Activated CD4-positive, alpha-beta T cell treated with anti-CD3 and anti-CD28 coated beads, Interleukin-2, amount 50 U/mL, for 48 hours (primary cell): Measurements from ENCODE around the gene RHAG.
A peak's percentile ranks its signal among the peaks of the same experiment; 100 is the strongest.
"Not testable (repeated sequence)": the region's sequence is repeated elsewhere in the genome, so short reads cannot be mapped to it uniquely, and the experiment has no call there.

Source experiments
- DNase-seq, 2 experiments: peaks; one replicate each; pipeline ENCODE4 v3.0.0-alpha.2; 2020

RHAG gene

DNA sequence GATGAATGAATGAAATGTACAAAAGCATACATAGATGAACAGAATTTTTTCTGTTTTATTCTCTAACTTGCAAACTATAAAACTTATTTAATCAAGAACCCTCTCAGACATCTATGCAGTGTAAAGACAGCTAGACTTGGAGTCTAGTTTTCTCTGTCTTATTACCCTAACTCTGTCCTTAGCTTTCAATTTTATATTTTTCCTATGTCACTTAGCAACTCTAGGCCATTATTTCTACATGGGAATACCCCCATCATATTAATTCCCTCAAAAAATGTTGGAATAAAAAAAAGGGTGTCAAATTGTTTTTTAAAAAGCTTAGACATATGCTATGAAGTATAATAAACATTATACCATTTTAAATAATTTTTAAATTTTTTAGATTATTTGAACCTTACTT, 1.2 kb downstream of the RHAG start:
- no peak for DNase-seq

DNA sequence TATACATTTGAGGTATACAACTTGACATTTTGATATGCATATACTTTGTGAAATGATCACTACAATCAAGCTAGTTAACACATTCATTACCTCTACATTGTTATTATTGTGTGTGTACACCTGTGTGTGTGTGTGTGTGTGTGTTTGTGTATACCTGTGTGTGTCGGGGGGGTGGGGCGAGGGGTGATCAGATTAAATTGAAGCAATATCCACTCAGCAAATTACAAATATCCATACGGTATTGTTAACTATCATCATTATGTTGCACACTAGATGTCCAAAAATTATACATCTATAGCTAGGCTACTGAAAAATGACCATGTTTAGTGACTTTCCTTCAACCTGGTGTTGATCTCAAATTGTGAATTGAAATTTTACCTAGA, 1.8 kb downstream of the RHAG start:
- DNase-seq = no peak

DNA sequence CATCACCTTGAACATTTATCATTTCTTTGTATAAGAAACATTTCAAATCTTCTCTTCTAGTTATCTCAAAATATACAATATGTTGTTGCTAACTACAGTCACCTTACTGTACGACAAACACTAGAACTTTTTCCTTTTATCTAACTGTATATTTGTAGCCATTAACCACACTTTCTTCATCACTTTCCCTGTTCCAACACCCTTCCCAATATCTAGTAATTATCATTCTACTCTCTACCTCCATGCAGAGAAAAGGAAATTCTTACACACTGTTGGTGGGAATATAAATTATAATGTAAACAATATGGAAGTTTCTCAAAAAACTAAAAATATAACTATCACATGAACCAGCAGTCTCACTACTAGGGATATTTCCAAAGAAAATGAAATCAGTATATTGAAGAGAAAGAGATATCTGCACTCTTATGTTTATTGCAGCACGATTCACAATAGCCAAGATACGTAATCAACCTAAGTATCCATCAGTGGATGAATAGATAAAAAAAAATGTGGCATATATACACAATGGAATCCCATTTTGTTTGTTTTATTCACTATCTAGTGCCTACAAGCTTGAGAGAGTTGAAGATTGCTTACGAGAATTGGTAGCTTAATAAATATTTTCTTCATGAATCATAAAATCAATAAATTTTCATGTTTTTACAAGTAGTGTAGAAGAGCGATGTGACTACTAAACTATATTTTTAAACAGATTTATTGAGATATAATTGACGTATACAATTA, 2.4 kb downstream of the RHAG start:
- no peak for DNase-seq

DNA sequence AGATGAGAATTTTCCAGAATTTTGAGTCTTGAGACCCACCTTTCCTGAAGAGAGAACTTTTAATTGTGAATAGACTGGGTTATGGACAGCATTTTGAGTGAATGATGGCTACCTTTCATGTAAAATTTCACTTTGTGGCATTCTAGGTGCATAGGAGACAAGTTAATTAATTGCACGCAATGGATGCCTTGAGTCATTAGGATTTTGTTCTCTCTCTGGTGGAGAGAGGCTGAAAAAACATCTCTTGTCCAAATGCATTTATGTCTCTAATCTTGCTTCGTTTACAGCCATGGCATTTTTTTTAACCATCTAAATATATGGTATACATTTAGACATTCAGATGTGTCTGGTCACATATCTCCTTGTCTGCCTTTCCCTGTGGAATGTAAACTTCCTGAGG, 3.1 kb downstream of the RHAG start:
- DNase-seq = no peak

DNA sequence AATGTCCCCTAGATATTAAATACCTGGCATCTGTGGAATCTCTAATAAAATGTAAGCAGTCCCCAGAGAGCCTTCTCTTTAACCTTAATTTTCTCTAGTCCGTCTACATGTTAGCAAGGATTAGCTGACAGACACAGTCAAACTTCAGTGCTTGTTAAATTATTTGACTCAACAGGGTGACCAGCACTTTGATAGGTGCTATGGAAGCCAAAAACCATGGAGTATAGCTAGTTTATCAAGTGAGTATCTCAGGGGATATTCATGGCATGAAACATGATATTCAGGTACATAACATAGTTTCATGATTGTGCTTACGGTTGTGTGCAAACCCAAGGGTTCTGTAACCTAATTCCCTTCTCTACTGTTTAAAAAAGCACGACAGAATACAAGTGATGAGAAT, 3.9 kb downstream of the RHAG start:
- DNase-seq = no peak

DNA sequence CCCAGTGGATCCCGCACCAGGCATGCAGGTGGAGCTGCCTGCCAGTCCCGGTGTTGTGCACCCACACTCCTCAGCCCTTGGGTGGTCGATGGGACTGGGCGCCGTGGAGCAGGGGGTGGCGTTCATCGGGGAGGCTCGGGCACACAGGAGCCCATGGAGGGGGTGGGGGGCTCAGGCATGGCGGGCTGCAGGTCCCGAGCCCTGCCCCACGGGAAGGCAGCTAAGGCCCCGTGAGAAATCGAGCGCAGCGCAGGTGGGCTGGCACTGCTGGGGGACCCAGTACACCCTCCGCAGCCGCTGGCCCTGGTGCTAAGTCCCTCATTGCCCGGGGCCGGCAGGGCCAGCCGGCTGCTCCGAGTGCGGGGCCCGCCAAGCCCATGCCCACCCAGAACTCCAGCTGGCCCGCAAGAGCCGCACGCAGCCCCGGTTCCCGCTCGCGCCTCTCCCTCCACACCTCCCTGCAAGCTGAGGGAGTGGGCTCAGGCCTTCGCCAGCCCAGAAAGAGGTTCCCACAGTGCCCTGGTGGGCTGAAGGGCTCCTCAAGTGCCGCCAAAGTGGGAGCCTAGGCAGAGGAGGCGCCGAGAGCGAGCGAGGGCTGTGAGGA, 7.1 kb downstream of the RHAG start:
- DNase-seq = not testable (repeated sequence)

DNA sequence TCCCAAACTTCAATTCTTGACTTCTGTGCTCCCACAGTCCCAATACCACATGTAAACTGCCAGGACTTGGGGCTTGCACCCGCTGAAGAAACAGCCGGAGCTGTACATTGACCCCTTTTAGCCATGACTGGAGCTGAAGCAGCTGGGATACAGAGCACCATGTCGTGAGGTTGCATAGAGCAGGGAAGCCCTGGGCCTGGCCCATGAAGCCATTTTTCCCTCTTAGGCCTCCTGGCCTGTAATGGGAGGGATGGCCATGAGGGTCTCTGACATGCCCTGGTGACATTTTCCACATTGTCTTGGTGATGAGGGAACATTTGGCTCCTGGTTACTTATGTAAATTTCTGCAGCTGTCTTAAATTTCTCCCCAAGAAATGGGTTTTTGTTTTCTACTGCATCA, 9.8 kb downstream of the RHAG start:
- DNase-seq = no peak

DNA sequence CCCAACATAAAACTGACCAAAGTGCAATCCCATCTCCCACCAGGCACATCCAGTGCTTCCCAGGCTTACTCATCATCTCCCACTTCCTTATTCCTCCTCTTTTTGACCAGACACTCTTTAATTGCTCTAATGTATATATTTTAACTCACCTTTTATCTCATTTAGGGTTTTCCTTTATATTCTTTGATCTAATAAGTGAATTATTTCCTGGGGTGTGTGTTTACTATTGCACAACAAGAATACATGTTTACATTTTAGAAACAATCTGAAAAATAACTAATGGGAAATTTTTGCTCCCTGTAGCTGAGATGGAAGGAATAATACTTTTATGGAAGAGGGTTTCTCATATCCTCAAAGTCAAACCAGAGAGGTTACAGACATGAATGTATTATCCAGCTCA, 18.4 kb downstream of the RHAG start:
- no peak for DNase-seq

DNA sequence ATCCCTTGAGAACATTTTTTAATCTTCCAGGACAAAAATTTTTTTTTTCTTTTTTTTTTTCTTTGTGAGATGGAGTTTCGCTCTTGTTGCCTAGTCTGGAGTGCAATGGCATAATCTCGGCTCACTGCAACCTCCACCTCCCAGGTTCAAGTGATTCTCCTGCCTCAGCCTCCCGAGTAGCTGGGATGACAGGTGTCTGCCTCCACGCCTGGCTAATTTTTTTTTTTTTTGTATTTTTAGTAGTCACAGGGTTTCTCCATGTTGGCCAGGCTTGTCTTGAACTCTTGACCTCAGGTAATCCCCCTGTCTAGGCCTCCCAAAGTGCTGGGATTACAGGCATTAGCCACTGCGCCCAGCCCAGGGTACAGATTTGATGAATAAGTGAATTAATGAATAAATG, 22.5 kb downstream of the RHAG start:
- DNase-seq = not testable (repeated sequence)

DNA sequence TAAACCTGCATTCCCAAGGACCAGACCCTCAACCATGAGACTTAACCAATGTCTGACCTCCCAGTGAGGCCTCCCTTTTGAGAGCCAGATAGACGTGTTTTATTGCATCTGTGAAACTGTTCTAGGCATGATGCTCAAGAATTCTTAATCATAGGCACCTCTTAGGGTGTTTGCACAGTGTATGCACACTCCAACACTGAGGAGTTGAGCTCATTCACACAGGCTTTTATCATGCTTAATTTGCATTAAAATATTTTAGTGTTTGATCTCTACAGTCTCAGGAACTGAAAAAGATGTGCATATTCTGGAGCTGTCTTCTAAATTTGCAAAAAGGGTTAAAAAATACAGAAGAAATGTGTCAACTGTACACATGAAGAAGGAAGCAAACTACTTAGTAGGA, 27.4 kb downstream of the RHAG start:
- DNase-seq = no peak

DNA sequence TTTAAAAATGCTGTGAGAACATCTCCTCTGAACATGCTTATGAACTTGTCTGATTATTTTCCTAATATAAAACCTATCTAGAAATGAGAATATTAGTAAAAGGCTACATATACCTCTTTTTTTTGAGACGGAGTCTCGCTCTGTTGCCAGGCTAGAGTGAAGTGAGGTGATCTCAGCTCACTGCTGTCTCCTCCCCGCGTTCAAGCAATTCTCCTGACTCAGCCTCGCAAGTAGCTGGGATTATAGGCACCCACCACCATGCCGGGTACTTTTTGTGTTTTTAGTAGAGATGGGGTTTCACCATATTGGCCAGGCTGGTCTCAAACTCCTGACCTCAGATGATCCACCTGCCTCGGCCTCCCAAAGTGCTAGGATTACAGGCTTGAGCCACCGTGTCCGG, 28.4 kb downstream of the RHAG start:
- DNase-seq = not testable (repeated sequence)

DNA sequence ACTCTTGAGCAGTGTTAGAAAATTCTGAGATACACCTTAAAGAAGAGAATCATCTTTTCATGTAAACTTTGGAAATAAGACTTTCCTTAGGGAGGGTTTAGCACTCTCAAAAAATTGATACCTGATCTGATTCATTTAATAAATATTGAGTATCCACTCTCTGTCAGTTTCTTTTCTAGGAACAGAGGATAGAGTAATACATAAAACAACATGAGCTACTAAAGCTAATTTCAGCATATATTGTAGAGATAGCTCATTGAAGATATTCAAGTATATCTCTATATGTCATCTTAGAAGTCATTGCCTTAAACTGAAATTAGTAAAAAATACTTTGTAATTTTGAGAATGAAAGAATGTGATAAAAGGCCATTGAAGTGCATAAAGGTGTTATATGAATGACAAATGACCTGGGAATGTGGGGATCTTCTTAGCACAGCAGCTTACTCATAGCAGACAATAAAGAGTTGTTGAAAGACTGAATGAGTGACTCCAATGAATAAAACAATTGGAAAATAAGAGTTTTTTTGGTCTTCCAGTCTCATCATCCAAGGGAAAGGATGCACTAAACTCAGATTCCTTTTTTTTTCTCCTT, 29.2 kb downstream of the RHAG start:
- no peak for DNase-seq

DNA sequence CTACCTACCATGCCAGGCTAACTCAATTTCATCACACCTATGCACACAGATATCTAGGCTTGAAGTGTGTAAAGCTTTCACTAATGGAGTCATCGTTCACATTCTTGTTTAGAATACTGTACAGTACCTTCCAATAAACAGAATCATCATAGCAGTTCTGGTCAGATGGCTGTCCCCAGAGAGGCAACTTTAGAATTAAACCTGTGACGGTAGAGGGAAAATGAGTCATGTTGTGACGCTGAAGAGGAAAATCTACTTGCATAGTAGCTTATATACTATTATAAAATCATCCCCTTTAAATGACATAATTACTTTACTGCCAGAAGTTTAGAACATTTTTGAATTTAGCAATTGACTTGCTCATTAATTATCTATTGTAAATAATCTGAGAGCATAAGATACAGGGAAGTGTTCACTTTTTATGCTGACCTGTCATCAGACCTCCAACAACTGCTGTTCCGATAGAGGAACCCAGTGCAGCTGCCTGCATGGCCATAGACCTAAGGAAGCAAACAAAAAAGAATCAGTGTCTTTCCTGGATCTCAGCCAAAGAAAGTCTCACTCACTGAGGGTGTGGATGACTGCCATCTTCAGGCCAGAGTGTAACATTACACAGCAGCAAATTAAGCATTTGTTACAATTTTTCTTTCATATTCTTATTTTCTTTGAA, 29.8 kb downstream of the RHAG start:
- peak; percentile 7 to 9 for DNase-seq

DNA sequence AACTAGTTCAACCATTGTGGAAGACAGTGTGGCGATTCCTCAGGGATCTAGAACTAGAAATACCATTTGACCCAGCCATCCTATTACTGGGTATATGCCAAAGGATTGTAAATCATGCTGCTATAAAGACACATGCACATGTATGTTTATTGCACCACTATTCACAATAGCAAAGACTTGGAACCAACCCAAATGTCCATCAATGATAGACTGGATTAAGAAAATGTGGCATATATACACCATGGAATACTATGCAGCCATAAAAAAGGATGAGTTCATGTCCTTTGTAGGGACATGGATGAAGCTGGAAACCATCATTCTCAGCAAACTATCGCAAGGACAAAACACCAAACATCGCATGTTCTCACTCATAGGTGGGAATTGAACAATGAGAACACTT, 32.6 kb downstream of the RHAG start:
- DNase-seq = not testable (repeated sequence)

DNA sequence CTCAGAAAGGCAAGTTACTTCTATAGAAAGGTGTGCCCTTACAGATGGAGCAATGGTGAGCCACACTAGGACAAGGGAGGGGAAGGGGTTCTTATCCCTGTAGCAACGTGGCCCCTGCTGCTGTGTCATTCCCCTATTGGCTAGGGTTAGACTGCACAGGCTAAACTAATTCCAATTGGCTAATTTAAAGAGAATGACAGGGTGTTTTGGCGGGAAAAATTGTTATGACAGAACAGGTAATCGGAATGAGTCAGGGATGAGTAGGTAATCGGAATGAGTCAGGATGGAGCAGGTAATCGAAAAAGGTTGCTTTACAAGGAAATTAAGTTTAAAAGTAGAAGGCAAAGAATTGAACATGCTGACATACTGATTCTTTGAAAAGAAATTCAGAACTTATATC, 49.4 kb downstream of the RHAG start:
- not testable (repeated sequence) for DNase-seq

DNA sequence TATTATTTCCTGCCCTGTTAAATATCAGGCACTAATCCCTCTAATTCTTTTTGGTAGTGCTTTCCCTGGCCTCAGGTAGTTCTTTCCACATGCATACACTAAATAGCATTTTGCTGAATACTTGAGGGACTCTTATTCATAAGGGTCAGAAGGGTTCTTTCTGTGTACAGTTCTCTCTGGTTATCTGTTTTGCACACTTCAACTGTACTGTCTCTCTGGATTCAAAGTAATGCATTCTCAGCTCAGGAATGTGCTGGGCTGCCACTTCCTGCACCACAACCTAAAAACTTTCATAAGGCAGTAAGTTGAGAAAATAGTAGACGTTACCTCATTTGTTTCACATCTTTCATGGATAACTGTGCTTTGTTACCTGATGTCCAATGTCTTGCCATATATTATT, 54.1 kb downstream of the RHAG start:
- no peak for DNase-seq

DNA sequence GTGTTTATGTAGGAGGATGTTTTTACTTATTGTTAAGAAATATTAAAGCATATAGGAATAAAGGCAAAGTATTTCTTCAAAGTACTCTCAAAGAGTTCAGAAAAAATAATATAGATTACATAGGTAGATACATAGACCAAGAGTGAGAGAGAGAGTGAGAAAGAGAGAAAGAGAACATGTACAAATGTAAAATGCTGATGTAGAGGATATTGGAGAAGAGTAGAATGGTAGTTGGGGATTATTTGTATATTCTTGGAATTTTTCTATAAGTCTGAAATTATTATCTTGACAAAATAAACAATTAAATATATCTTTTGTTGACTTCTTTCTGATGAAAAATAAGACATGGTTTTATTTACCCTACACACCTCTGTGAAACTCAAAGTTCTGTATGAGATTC, 57.0 kb downstream of the RHAG start:
- no peak for DNase-seq

DNA sequence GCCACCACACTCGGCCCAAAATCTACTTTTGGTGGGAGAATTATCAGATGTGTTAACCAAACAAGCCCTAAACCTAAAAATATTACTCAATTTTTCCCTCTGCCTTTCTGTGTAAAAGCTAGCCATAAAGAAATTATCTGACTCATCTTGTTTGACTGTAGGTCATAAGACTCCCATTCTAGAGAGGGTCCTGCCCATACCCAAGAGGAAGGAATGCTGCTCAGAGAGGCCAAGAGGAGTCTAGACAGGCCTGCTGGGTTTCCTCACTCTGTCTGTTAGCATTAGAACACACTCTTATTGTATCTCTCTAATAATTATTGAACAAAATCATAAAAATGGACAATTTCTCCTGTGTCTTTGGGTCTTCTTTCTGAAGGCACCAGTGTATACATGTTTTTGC, 60.0 kb downstream of the RHAG start:
- DNase-seq = no peak

DNA sequence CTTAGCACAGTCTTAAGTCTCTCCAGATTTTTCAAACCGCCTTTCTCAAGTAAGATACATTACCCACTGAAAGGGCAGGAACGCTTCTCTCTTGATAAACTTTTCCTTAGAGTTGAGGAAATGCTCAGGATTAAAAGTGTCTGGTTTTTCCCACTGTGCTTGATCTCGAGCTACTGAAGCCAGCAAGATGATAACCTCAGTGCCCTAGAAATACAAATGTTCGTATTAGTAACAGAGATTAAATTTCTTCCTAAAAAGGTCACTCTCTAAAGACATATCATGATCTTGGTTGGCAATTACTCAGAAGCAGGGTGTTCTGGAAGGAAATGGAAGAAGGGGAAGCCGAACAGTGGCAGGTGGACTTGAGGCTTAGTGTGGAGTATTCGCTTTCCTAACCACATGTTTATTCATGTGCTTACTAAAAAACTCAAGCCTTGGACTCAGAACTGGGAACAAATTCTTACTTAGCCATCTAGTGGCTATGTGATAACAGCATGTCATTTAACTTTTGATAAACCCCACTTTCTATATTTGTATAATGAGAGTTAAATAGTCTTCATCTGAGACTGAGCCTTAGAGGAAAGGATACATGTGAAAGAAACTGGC, 66.1 kb downstream of the RHAG start:
- no peak for DNase-seq

DNA sequence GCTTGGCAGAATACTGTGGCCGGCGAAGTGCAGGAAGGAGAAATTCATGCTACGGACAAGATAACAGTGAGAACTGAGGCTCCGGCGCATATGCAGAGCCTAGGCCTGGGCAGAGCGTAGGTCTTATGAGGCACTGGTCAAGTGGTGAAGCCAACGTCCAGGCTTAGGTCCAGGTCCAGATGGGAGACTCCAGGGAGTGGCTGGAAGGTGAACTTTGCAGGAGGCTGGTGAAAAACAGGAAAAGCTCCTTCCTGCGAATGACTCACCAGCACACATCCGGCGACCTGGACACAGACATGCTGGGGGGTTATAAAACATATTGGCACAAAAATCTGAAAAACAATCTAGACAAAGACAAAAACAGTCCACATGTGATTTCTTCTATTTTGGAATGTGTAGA, 70.8 kb downstream of the RHAG start:
- no peak for DNase-seq

DNA sequence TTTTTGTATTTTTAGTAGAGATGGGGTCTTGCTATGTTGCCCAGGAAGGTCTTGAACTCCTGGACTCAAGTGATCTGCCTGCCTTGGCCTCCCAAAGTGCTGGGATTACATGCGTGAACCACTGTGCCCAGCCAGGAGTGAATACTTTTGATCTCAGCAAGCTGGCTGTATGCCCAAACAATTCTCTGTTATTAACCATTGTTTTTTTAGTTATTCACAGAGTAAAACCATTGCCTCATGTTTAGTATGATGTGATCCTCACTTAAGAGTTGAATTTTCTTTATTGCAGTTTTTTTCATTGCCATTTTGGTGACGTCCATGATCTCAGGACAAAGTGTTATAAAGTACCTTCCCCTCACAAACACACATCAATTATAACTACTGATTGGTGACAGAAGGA, 71.4 kb downstream of the RHAG start:
- no peak for DNase-seq

DNA sequence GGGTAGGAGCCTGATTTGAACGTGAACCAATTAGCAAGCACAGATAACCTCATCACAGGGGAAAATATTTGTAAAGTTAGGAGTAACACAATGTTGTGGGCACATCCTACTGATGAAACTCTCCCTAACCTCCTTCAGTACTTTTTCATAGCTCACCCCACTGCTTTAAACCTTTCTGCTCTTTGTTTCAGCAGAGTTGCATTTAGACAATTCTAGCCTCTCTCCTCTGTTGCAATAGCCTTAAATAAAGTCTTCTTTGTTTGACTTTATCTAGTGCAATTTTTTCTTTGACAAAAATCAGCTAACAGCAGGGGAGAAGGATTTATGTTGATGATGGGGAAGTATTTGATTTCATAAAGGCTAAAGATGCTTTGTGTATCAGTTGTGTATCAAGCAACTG, 72.1 kb downstream of the RHAG start:
- no peak for DNase-seq

DNA sequence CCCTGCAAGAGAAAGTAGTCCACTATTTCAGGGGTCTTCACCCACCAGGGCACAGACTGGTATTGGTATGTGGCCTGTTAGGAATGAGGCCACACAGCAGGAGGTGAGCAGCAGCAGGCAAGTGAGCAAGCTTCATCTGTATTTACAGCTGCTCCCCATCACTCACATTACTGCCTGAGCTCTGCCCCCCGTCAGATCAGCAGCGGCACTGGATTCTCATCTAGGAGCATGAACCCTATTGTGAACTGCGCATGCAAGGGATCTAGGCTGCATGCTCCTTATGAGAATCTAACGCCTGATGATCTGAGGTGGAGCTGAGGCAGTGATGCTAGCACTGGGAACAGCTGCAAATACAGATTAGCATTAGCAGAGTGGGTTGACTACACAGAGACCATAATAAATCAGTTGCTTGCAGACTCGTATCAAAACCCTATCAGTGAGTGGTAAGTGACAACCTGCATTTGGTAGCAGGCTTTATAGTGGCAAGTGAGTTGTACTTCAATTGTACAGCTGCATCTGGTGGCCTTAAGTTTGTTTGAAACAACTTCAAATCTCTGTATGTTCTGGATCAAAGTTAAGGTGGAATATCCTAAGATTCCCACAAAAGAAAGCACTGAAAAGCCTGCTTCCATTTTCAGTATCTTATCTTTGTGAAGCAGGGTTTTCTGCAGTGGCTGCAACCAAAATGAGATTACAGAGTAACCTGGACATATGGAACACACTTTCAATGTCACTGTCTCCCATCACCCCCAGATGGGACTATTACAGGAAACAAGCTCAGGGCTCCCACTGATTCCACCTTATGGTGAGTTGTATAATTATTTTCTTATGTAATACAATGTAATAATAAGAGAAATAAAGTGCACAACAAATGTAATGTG, 73.4 kb downstream of the RHAG start:
- DNase-seq = no peak
